HG03280 (cell line): ENCODE results near the gene NR6A1.

Experiments
- ATAC-seq: cut with Tn5 transposase; IDR thresholded peaks from one replicate; pipeline ENCODE4 v1.9.1; 2021; ENCODE audit warnings: mild to moderate bottlenecking, moderate library complexity; ENCODE audit not compliant: unreplicated experiment

Gene NR6A1

GRCh38 chr9:124730772-124731171 lies 40.3 kb downstream of the NR6A1 start:
- no peak for ATAC-seq

- ATAC-seq, result no peak
These were observed 44.2 kb downstream of the NR6A1 start for GRCh38 chr9:124726886-124727285.

GRCh38 chr9:124725068-124725452 lies 46.1 kb downstream of the NR6A1 start:
- ATAC-seq, result no peak

- no peak for ATAC-seq
These were observed 46.6 kb downstream of the NR6A1 start for GRCh38 chr9:124724415-124725067.

- no peak for ATAC-seq
These were observed 47.8 kb downstream of the NR6A1 start for GRCh38 chr9:124723352-124723751.

- ATAC-seq, result no peak
These were observed 49.8 kb downstream of the NR6A1 start for GRCh38 chr9:124721109-124721906.

- no peak for ATAC-seq
These were observed 50.5 kb downstream of the NR6A1 start for GRCh38 chr9:124720429-124721108.

GRCh38 chr9:124718928-124719327 lies 52.2 kb downstream of the NR6A1 start:
- ATAC-seq, result no peak

GRCh38 chr9:124717597-124717996 lies 53.5 kb downstream of the NR6A1 start:
- no peak for ATAC-seq

GRCh38 chr9:124716808-124717207 lies 54.3 kb downstream of the NR6A1 start:
- ATAC-seq, result no peak

- no peak for ATAC-seq
These were observed 60.3 kb downstream of the NR6A1 start for GRCh38 chr9:124710766-124711165.

- no peak for ATAC-seq
These were observed 61.8 kb downstream of the NR6A1 start for GRCh38 chr9:124709292-124709690.

- ATAC-seq, result no peak
These were observed 62.3 kb downstream of the NR6A1 start for GRCh38 chr9:124708633-124709291.

- ATAC-seq, result no peak
These were observed 63.0 kb downstream of the NR6A1 start for GRCh38 chr9:124708074-124708473.

GRCh38 chr9:124707666-124708065 lies 63.4 kb downstream of the NR6A1 start:
- ATAC-seq, result no peak

GRCh38 chr9:124706685-124707084 lies 64.4 kb downstream of the NR6A1 start:
- no peak for ATAC-seq

GRCh38 chr9:124699575-124699974 lies 71.5 kb downstream of the NR6A1 start:
- ATAC-seq, result no peak

- ATAC-seq, result no peak
These were observed 72.8 kb downstream of the NR6A1 start for GRCh38 chr9:124698265-124698664.

GRCh38 chr9:124697326-124698200 lies 73.5 kb downstream of the NR6A1 start:
- ATAC-seq, result no peak

- ATAC-seq, result no peak
These were observed 75.0 kb downstream of the NR6A1 start for GRCh38 chr9:124696101-124696500.
